Measurements from ENCODE around the gene NDUFAF7. TPM values are rescaled to one million over a fixed set of nuclear protein-coding genes. Genes with fewer than 3 reads are reported as not detected.

Gene NDUFAF7
- polyA plus RNA-seq, 1 experiment, result 23.3 TPM

GRCh38 chr2:37196320-37197195 is 34.9 kb upstream of the NDUFAF7 start, which contains the start of gene CEBPZOS:
TSS of gene CEBPZOS (plus strand) at chr2:37196496. CDS start at chr2:37199705, 3,209 bp downstream.
- H3K27ac ChIP-seq (ENCODE audit: low read depth, low read length), result peak within 1 kb of the TSS; percentile 57
- no peak for TF ChIP-seq CTCF (IDR thresholded peaks at IDR 0.05; ENCODE audit: low read depth, low read length)
- CTCF ChIA-PET, result interaction anchor here (0.6 to 0.7 kb wide), 2 partner anchors 27 to 66 kb away, joined by 3 read pairs; no protein-coding TSS in a partner anchor
- POLR2A ChIA-PET, result interaction anchor here (1.2 to 1.8 kb wide), 2 partner anchors 15 to 35 kb away, joined by 3 to 4 read pairs; partner anchors contain the start of genes CEBPZ and NDUFAF7
- H3K9me3 ChIP-seq (ENCODE audit: control insufficient read depth, insufficient read depth, low read length), result peaks cover 2% of the 10 kb centered on the region; the same call in 1 of the 2 replicates
- peak within 1 kb of the TSS; percentile 83 for H3K4me3 ChIP-seq (ENCODE audit: low read depth, low read length)
- no peaks in the 10 kb centered on the region for H3K27me3 ChIP-seq (ENCODE audit: control insufficient read depth, insufficient read depth, low read length)
- no peak for DNase-seq (ENCODE audit: low read depth, low spot score)

GRCh38 chr2:37198681-37199065 is 32.8 kb upstream of the NDUFAF7 start:
- Histone ChIP-seq H3K4me3 (ENCODE audit: low read depth, low read length) (no peak overlapping the region), H3K9me3 (ENCODE audit: control insufficient read depth, insufficient read depth, low read length) (peaks cover 2% of the 10 kb centered on the region; the same call in 1 of the 2 replicates), H3K27me3 (ENCODE audit: control insufficient read depth, insufficient read depth, low read length) (no peaks in the 10 kb centered on the region), H3K27ac (ENCODE audit: low read depth, low read length) (no peak overlapping the region)
- DNase-seq (ENCODE audit: low read depth, low spot score), result no peak
- CTCF ChIA-PET, result interaction anchor here (1.0 kb wide), 1 partner anchor 30 kb away, joined by 7 read pairs; no protein-coding TSS in a partner anchor
- POLR2A ChIA-PET, result no interaction called here
- no peak for TF ChIP-seq CTCF (IDR thresholded peaks at IDR 0.05; ENCODE audit: low read depth, low read length)

DNA sequence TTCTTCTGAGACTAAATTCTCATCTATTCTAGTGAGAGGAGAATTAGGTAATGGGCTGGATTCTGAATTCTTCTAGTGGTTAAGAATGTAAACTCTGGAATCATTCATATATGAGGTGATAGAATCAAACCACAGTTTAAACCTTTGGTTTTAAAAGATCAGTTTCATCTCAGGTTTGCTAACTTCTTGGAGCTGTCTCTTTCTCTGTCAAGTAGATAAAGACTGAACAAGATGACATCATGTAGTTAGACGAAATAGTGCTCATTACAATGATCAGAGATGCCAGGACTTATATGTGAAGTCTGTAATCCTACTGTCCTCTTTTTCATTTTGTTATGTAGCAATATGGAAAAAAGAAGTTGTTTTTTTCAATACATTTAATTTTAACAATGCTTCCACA is 30.2 kb upstream of the NDUFAF7 start:
- CTCF ChIA-PET, result interaction anchor here (0.7 kb wide), 1 partner anchor 142 kb away, joined by 3 read pairs; no protein-coding TSS in a partner anchor

DNA sequence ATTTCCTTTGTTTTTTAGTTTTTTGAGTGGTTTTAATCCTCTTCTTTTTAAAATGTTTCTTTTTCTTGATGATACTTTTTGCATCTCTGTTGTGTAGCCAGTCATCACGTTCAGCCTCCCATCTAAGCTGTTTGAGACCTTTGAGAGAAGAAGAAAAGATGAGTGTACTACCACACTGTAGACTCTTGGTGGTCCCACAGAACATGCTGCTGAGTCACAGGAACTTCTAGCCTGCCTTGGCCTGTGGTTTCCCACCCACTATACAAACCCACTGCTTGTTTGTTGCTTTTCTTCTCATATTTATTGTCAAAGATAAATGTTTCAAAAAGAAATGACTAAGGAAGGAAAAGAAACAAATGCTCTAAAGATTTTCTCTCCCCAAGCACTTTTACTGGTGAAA is 29.7 kb upstream of the NDUFAF7 start:
- POLR2A ChIA-PET, result no interaction called here

More for the DNA sequence above, 30.2 kb upstream of the NDUFAF7 start:
- no peak for DNase-seq (ENCODE audit: low read depth, low spot score)
- no peak for TF ChIP-seq CTCF (IDR thresholded peaks at IDR 0.05; ENCODE audit: low read depth, low read length)
- H3K9me3 ChIP-seq (ENCODE audit: control insufficient read depth, insufficient read depth, low read length), result peaks cover 8% of the 10 kb centered on the region
- no peak overlapping the region for H3K4me3 ChIP-seq (ENCODE audit: low read depth, low read length)
- POLR2A ChIA-PET, result interaction anchor here (0.6 kb wide), 2 partner anchors 10 to 77 kb away, joined by 3 to 15 read pairs; no protein-coding TSS in a partner anchor
- no peak overlapping the region for H3K27ac ChIP-seq (ENCODE audit: low read depth, low read length)
- H3K27me3 ChIP-seq (ENCODE audit: control insufficient read depth, insufficient read depth, low read length), result no peaks in the 10 kb centered on the region

More for the DNA sequence above, 29.7 kb upstream of the NDUFAF7 start:
- DNase-seq (ENCODE audit: low read depth, low spot score), result no peak
- CTCF ChIA-PET, result interaction anchor here (0.7 to 1.6 kb wide), 2 partner anchors 33 to 142 kb away, joined by 3 to 8 read pairs; no protein-coding TSS in a partner anchor
- H3K4me3 ChIP-seq (ENCODE audit: low read depth, low read length), result no peak overlapping the region
- no peaks in the 10 kb centered on the region for H3K27me3 ChIP-seq (ENCODE audit: control insufficient read depth, insufficient read depth, low read length)
- H3K9me3 ChIP-seq (ENCODE audit: control insufficient read depth, insufficient read depth, low read length), result peaks cover 13% of the 10 kb centered on the region
- H3K27ac ChIP-seq (ENCODE audit: low read depth, low read length), result no peak overlapping the region
- no peak for TF ChIP-seq CTCF (IDR thresholded peaks at IDR 0.05; ENCODE audit: low read depth, low read length)

All from AG04450 (cell line).